Measurements from ENCODE around the gene FKBP2. TPM values are rescaled to one million over a fixed set of nuclear protein-coding genes. Genes with fewer than 3 reads are reported as not detected.

Gene FKBP2
- polyA plus RNA-seq, 1 experiment: 29.9 TPM

DNA sequence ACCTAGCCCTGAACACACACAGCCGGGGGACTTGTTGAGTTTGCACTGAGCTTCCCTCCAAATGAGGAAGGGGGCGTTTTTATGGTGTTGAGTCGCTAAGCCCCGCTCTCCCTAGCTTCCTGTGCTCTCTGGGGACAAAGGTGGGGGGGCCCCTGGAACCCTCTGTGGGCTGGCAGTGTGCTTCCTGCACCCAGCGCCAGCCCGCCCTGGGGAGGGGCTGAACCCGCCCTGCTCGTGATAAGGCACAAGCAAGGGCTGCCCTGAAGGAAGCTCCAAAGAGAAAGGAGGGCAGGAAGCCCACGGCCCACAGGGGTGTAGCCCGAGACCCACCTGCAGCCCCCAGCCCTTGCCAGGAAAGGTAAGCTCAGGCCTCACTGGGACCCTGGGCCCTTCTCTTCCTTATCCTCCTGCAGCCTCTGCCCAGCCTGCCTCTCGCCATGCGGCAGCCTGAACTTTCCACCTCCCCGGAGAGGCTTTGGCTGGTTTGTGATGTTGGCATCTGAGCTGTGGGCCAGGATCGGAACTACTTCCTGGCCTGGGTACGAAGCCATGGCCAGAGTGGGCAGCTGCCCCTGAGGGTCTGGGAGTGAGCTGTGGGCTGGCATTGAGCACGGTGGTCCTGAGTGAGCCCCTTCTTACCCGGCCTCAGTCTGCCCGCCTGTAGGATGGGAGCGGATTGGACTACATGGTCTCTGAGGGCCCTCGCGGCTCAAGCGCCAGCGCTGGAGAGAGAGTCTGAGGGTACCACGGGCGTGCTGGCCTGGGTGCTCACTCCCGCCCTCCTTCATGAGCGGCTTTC is 34.2 kb upstream of the FKBP2 start, which contains the start of gene FERMT3:
Gene FERMT3 (plus strand): TSS at position 265 of the 799 bp plus-strand sequence. CDS start 644 bp downstream, outside the sequence.
- no peak for TF ChIP-seq CTCF (IDR thresholded peaks at IDR 0.05; ENCODE audit: low read depth, low read length)

DNA sequence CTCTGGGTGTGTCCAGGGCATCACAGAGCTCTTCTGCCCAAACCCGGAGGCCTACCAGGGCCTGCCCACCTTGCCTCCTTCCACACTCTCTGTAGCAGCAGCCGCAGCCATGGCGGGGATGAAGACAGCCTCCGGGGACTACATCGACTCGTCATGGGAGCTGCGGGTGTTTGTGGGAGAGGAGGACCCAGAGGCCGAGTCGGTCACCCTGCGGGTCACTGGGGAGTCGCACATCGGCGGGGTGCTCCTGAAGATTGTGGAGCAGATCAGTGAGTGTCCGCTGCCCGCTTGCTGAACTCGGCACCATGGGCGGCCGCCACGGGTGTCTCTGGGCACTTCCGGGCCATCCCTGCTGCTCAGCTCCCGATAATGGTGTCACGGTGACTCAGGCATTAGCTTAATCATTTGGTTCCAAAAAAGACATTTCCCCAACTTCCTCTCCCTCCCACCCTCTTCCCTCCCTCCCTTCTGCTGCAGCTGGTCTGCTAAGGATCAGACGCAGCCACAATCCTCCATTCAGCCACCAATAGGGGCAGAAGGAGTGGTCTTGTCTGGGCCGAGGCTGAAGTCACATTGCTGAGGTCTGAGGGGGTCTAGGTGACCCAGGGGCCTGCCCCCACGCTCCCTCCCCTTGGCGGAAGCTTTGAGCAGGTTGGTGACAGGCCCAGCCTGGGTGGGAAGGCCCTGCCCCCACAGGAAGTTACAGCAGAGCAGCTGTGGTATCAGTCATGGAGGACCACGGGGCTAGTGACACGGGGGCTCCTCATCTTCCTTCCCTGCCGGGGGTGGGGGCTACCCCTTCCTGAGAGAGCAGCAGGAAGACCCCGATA is 33.4 kb upstream of the FKBP2 start:
- ChIA-PET POLR2A (interaction anchor here (1.0 to 3.4 kb wide), 5 partner anchors 10 to 110 kb away, joined by 3 to 27 read pairs (median 5); partner anchors contain the start of genes NUDT22, PRDX5, STIP1 and TRMT112), CTCF (interaction anchor here (0.5 to 6.8 kb wide), 3 partner anchors 43 to 207 kb away, joined by 3 to 125 read pairs (median 5); no protein-coding TSS in a partner anchor)
- TF ChIP-seq CTCF (IDR thresholded peaks at IDR 0.05; ENCODE audit: low read depth, low read length): peak; percentile 4; the same call in 1 of the 2 replicates
- H3K4me3 ChIP-seq (ENCODE audit: low read depth, low read length): no peak overlapping the region
- H3K9me3 ChIP-seq (ENCODE audit: control insufficient read depth, insufficient read depth, low read length): no peaks in the 10 kb centered on the region; the same call in 1 of the 2 replicates
- DNase-seq (ENCODE audit: low read depth, low spot score): no peak
- peak overlapping the region; percentile 57 for H3K27ac ChIP-seq (ENCODE audit: low read depth, low read length)
- H3K27me3 ChIP-seq (ENCODE audit: control insufficient read depth, insufficient read depth, low read length): no peaks in the 10 kb centered on the region

More for the DNA sequence above, 34.2 kb upstream of the FKBP2 start, which contains the start of gene FERMT3:
- no peaks in the 10 kb centered on the region; the same call in 1 of the 2 replicates for H3K9me3 ChIP-seq (ENCODE audit: control insufficient read depth, insufficient read depth, low read length)
- POLR2A ChIA-PET: interaction anchor here (1.0 to 3.4 kb wide), 5 partner anchors 11 to 111 kb away, joined by 3 to 27 read pairs (median 5); partner anchors contain the start of genes NUDT22, PRDX5, STIP1 and TRMT112
- peak within 1 kb of the TSS; percentile 57 for H3K27ac ChIP-seq (ENCODE audit: low read depth, low read length)
- no peak within 1 kb of the TSS for H3K4me3 ChIP-seq (ENCODE audit: low read depth, low read length)
- no peaks in the 10 kb centered on the region for H3K27me3 ChIP-seq (ENCODE audit: control insufficient read depth, insufficient read depth, low read length)
- CTCF ChIA-PET: interaction anchor here (0.5 to 6.8 kb wide), 8 partner anchors 9 to 206 kb away, joined by 3 to 125 read pairs (median 14); partner anchors contain the start of gene PLCB3
- no peak for DNase-seq (ENCODE audit: low read depth, low spot score)

- ChIA-PET CTCF (interaction anchor here (1.2 kb wide), 1 partner anchor 42 kb away, joined by 5 read pairs; no protein-coding TSS in a partner anchor), POLR2A (interaction anchor here (1.0 to 3.4 kb wide), 4 partner anchors 9 to 109 kb away, joined by 3 to 27 read pairs (median 4); partner anchors contain the start of genes PRDX5, STIP1 and TRMT112)
- Histone ChIP-seq H3K9me3 (ENCODE audit: control insufficient read depth, insufficient read depth, low read length) (no peaks in the 10 kb centered on the region; the same call in 1 of the 2 replicates), H3K27me3 (ENCODE audit: control insufficient read depth, insufficient read depth, low read length) (no peaks in the 10 kb centered on the region), H3K4me3 (ENCODE audit: low read depth, low read length) (no peak overlapping the region), H3K27ac (ENCODE audit: low read depth, low read length) (peak overlapping the region; percentile 57)
- TF ChIP-seq CTCF (IDR thresholded peaks at IDR 0.05; ENCODE audit: low read depth, low read length): no peak
- no peak for DNase-seq (ENCODE audit: low read depth, low spot score)
Observed at GRCh38 chr11:64208086-64208795, 32.7 kb upstream of the FKBP2 start.

- no peak for TF ChIP-seq CTCF (IDR thresholded peaks at IDR 0.05; ENCODE audit: low read depth, low read length)
- Histone ChIP-seq H3K4me3 (ENCODE audit: low read depth, low read length) (no peak overlapping the region), H3K27ac (ENCODE audit: low read depth, low read length) (no peak overlapping the region), H3K9me3 (ENCODE audit: control insufficient read depth, insufficient read depth, low read length) (no peaks in the 10 kb centered on the region; the same call in 1 of the 2 replicates), H3K27me3 (ENCODE audit: control insufficient read depth, insufficient read depth, low read length) (no peaks in the 10 kb centered on the region)
- ChIA-PET POLR2A (interaction anchor here (1.3 to 3.4 kb wide), 3 partner anchors 11 to 23 kb away, joined by 4 to 27 read pairs (median 6); partner anchors contain the start of gene STIP1), CTCF (no interaction called here)
- no peak for DNase-seq (ENCODE audit: low read depth, low spot score)
Observed at GRCh38 chr11:64208796-64209562, 31.9 kb upstream of the FKBP2 start.

All from AG04450 (cell line).